Fibroblast of mammary gland (primary cell): ENCODE data around the gene SEPHS1.

Source experiments
- DNase-seq: peaks from one replicate; pipeline ENCODE4 v3.0.0-alpha.2; 2010; ENCODE audit warnings: low read depth
- H3K4me3 ChIP-seq: 2 replicates; pipeline ENCODE4 v1.5.1; 2011; ENCODE audit warnings: low read depth, mild to moderate bottlenecking, low read length, moderate library complexity; ENCODE audit not compliant: control insufficient read depth
- CTCF ChIP-seq: conservative IDR thresholded peaks from 2 replicates; pipeline ENCODE4 v1.5.1; 2011; ENCODE audit warnings: low read depth, low read length, inconsistent platforms; ENCODE audit not compliant: control insufficient read depth, insufficient read depth

The SEPHS1 gene

GRCh38 chr10:13348216-13349017, at the start of gene SEPHS1:
Gene SEPHS1 (minus strand): TSS chr10:13348293. CDS start chr10:13344950, 3,343 bp downstream.
- H3K4me3 ChIP-seq = peak within 1 kb of the TSS; percentile 66
- TF ChIP-seq CTCF = no peak
- DNase-seq = peak; percentile 51

- no peak overlapping the region for H3K4me3 ChIP-seq
- no peak for TF ChIP-seq CTCF
- no peak for DNase-seq
These were observed 49.0 kb upstream of the SEPHS1 start for GRCh38 chr10:13397052-13397451.

GRCh38 chr10:13396369-13396768, 48.3 kb upstream of the SEPHS1 start:
- DNase-seq = no peak
- no peak for TF ChIP-seq CTCF
- H3K4me3 ChIP-seq = no peak overlapping the region

GRCh38 chr10:13395540-13395939, 47.4 kb upstream of the SEPHS1 start:
- no peak for TF ChIP-seq CTCF
- no peak overlapping the region for H3K4me3 ChIP-seq
- no peak for DNase-seq

- H3K4me3 ChIP-seq = no peak overlapping the region
- DNase-seq = no peak
- no peak for TF ChIP-seq CTCF
These were observed 45.5 kb upstream of the SEPHS1 start for GRCh38 chr10:13393640-13394039.

- no peak for DNase-seq
- H3K4me3 ChIP-seq = no peak overlapping the region
These were observed 44.6 kb upstream of the SEPHS1 start for GRCh38 chr10:13392701-13393100.

More at GRCh38 chr10:13392701-13393100, 44.6 kb upstream of the SEPHS1 start:
- no peak for TF ChIP-seq CTCF
